NCI-H2227 (cell line): ENCODE results near the gene A3GALT2.

Source experiments
- DNase-seq: peaks from one replicate; lab custom pipeline; 2025; ENCODE audit not compliant: unreplicated experiment; lab: John Stamatoyannopoulos, UW

The A3GALT2 gene

DNA sequence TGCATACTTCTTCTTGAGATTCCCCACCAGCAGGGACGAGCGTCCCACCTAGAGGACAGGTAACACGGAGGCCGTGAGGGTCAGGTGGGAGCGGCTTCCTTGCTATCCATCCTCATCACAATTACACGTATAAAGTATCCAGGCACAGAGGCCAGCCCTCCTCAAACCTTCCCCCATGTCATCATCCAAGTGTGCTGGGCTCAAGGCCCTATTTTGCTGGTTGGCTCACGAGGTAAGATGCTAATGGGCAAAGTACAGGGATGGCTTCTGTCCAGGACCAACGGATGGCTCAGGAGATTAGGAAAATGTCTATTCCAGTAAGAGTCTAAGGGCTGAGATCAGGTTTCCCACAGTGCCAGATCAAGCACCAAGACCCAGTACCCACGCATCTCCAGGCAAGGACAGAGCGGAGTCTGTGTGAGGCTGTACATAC lies 11.5 kb upstream of the A3GALT2 start:
- DNase-seq = no peak

DNA sequence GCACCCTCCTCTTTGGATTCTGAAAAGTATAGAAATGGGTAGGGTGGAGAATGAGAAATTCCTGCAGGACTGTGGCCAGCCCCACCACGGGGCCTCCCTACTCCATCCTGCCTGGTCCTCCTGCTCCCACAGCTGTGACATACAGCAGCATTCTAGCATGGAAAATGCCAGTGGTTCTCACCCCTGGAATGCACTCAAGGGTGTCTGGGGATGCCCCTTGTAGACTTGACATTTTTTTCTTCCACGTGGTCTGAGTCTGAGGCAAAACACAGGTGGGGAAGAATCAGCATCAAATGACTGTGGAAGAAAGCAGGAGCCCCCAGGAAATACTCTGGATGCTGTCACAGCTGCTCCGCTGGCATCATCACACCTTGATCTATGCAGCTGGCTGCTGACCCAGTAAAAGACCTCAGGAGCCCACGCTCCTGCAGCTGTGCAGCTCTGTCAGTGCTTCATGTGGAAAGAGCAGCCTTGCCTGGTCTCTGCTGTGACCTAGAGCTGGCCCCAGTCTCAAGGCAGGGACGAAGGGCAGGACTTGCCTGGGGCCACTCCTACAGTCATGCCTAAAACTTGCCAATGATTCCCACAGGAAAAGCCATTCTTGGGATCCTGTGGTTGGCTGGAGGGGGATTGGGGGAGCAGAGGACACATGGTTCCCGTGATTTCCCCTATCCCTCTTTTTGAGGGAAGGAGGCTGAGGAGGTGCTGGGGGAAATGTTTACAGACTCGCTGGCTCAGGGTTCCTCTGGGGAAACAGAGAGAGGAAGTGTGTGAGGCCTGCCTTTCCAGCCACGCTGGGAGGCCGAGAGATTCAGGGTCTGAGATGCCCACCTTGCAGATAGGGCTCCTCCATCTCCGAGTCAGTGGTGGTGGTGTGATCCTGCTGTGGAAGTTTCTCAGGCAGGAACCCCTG lies 10.8 kb upstream of the A3GALT2 start:
- DNase-seq = no peak

DNA sequence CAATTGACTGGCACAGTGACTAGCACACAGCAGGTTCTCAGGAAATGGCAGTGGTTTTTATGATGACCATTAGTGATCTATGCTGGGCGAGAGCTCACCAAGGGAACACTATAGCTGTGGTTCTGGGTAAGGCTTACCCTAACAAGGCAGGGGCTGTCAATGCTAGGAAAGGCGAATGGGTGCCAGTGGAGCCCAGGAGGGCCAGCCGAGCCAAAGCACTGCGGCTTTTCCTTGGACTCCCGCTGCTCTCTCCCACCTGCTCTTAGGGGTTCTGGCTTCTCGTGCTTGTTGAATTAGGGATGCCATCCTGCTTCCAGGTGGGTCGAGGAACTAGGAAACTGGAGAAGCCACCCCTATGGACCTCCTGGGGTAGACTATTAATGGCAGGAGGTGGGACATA lies 10.0 kb upstream of the A3GALT2 start:
- no peak for DNase-seq

DNA sequence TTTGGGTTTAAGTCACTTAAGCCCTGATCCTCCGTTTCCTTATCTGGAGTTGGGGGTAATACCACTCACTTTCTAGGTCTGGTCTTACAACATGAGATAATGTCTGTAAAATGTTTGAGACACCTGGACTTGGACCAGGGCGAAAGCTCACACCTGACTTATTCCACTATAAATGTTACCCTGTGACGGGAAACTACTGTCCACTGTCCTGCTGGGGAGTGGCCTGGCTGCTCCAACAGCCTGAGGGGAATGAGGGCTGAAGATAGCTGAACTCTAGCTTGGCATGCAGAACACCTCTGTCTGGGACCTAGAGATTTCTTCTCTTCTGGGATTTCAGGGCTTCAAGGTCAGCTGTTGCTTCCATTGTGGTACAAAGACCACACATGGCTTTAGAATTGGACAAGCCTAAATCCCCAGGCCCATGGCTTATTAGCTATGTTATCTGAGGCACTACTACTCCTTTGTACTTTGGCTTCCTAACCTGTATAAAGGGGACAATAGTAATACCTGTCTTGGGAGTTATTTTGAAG lies 9.5 kb upstream of the A3GALT2 start:
- no peak for DNase-seq

DNA sequence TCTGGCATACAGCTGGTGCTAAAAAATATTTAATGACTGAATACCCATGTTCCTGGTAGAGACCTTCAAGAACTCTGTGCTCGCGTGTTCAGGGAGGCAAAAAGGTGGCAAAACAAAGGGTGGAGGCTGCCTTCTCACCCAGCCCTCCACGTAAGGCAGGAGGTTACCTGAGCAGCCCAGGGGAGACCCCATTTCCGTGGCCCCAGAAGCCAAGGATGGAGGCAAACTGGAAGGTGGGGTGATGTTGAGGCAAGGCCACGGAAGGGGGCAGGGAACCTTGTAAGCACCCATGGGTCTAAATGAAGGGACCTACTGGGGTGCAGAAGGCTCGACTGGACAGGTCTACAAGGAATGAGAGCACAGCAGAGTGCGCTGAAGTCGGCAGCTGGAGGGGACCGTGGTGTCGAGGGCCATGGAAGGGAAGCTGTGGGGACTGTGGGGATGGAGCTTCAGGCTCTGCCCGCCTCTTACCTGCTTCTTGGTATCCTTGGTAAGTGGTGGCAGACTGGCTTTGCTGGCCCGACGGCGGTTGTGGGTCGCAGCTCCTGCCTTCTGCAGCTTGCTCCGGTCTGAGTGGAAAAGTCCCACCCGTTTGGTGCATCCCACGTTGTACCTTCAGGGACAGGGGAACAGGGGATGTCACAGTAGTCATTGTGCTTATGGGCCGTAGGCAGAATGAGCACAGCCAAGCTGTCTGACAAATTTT lies 8.9 kb upstream of the A3GALT2 start:
- no peak for DNase-seq

DNA sequence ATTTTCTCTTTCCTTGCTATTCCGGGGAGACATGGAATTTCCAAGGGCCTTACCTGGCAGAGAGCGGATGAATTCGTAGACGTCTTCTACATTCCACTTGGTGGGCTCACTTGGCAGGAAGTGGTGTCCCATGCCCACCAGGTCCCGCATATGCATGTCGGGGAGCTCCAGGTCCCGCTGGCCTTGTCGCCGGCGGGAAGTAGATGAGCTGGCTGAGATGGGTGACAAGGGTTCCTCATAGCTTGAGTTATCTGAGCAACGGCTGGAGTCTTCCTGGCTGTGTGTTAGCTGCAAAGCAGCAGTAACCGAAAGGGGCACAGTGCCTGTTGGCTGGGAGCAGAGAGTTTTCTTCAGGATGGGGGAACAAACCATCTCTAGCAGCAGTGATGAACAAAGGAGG lies 7.9 kb upstream of the A3GALT2 start:
- DNase-seq = no peak

DNA sequence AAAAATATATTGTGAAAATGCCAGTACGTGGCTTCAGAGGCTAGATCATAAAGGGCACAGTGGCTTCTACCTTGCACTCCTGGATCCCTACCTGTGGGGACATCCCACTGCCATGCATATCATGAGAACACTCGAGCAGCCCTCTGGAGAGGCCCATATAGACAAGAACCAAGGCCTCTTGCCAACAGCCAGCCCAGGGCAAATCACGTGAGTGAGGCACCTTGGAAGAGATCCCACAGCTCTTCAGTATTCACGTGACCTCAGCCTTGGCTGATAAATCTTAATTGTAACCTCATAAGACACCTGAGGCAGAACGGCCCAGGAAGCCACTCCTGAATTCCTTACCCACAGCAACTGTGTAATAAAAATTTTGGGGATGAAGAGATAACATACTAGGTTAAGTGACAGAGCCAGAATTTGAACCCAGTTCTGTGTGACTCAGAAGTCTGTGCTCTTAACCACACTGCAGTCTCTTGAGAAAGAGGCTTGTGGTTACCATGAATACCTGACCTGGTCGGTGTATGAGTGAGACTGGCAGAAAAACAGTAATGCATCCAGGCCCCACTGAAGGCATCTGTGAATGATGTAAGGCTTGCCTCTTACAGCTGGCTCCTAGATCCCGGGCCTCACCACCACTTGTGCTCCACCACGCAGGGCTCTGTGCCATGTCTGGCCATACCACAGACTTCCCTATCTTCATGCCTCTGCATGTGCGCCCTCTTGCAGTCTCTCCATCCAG lies 6.9 kb upstream of the A3GALT2 start:
- DNase-seq = no peak

DNA sequence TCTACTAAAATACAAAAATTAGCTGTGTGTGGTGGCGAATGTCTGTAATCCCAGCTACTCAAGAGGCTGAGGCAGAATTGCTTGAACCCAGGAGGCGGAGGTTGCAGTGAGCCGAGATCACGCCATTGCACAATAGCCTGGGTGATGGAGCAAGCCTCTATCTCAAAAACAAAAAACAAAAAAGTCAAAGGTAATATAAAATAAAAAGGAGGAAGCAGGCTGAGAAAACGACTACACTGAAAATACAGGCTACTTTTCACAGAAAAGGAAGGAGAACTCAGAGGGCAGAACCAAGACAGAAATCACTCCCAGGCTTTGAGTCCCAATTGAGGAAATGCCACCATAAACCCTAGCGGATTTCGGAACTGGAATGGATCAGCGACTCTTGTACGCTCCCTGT lies 5.9 kb upstream of the A3GALT2 start:
- DNase-seq = no peak

DNA sequence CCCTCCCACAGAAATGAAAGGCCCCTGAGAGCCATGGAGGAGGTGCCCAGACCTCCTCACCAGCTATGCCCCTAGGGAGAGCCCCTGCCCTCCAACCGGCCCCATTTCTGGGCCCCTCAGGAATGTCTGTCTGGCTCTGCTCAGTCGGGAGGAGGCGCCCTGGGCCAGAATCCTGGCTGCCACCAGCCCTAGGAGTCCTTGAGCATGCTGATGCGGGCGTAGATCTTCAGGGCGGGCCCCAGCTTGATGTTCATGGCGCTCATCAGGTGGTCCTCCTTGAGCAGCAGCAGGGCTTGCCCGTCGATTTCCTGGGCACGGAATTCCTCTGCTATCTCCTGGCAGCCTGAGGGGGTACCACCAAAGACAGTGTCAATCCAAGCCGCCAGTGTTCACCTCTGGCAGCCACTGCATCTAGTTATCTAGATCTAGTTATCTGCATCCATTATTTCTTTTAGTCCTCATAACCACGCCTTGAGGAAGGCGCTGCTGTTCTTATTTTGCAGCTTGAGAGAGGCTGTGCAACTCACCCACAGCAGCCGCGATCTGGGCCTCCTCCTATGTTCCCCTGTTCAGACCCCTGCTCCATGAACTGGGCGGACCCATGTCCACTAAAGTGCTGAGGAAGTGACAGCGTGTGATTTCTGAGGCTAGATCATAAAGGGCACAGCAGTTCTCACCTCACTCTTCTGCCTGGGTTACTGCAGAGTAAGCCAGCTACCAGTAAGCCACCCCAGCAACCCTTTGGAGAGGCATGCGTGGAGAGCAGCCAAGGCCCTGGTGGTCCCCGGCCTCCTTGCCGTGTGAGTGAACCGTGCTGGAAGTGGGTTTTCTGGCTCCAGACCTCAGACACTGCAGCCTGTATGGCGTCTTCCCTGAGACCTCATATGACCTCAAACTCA lies 4.0 kb upstream of the A3GALT2 start:
- DNase-seq = no peak

DNA sequence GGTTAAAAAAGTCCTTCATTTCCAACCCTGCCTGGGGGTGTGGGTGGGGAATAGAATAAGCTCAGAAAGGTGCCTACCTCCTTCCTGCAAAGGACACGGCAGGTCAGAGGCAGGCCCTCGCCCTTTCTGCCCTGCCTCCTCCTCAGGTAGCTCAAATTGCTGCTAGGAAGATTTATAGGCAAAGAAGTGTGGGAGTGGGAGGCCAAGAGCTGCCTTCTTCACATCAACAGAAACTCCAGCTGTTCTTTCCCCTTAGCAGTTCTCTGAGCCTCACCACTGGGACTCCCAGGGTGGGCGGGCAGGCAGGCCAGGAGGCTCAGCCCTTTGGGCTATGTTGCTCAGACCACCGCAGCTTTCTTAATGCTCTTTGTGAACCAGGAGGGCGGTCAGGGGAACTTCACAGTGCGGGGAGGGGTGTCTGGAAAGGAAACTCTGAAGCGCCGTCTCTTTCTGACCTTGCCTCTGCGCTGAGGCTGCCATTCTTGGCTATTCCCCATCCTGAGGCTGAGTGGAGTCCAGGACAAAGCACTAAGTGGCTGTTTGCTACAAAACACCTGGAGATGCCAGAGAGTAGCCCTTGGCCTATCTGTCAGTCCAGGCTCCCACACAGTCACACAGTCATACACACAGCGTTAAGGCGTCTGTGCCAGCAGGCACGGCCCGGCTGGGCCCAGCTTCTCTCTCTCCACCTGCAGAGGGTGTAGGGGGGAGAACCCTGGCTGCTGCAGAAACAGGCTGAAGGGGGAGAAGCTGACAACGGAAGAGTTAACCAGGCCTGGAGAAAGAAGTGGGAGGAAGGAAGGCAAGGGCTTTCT lies 3.0 kb upstream of the A3GALT2 start:
- DNase-seq = no peak

DNA sequence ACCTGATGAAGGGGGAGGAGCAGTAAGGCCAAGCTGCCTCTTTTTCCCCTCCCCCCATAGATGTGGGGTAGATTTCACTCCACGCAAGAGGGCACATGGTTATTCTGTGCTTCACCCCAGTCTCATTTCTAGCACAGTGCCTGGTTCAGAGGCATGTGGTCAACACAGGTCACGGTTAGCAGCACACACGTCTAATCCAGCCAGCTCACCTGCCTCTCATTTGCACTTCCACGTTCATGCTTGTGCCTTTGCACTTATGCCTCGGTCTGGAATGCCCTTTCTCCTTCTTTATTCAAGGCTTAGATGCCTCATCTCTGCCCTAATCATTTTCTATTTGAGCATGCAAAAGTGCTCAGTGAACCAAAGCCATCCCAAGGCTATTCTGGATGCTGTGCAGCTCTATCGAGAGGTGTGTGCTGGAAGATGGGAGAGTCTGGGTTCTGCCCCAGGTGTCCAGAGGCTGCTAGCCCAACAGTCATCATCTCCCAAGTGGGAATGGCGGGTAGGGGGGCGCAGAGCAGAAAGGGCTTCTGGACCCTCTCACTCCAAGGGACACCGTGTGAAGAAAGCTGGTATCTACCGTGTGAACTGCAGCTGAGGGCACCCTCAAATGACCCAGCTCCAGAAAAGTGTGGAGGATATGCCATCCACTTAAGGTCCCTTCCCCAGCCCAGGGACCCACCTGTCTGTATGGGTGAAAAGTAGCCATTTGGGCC lies 2.1 kb upstream of the A3GALT2 start:
- no peak for DNase-seq

DNA sequence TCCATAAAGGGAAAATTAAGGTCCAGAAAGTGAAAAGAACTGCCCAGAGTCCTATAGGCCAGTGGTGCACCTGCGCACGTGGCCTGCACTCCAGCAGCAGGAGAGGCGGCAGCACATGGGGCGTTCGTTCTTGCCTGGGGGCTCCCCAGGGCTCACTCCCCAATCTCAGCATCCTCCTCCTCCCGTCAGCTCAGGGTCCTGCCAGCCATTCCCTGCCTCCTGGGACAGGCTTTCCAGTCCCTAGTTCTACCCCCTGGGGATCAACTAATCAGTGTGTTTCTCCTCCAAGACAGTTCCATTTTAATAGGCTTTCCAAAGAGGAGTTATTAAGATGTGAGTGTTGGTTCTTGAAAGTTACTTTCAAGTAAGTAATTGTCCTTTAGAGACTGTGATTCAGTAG lies 1.2 kb upstream of the A3GALT2 start:
- DNase-seq = no peak

DNA sequence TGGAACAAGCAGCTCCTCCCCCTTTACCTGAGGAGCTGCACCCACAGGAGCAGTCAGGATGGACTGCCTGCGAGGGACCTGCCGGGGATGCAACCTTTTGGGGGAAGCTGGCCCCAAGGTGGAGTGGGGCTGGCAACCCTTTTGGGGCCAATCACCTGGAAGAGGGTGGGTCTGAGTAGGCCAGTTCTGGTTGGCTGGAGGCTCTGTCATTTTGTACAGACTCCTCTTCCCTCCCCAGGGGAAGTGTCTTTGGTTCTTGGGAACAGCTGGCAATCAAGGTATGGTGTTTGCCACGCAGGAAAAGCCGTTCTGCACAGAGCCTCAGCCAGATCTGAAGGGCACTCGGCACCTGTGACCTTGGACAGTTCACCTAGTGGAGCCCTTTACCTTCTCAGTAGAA lies 280 bp upstream of the A3GALT2 start:
- no peak for DNase-seq

DNA sequence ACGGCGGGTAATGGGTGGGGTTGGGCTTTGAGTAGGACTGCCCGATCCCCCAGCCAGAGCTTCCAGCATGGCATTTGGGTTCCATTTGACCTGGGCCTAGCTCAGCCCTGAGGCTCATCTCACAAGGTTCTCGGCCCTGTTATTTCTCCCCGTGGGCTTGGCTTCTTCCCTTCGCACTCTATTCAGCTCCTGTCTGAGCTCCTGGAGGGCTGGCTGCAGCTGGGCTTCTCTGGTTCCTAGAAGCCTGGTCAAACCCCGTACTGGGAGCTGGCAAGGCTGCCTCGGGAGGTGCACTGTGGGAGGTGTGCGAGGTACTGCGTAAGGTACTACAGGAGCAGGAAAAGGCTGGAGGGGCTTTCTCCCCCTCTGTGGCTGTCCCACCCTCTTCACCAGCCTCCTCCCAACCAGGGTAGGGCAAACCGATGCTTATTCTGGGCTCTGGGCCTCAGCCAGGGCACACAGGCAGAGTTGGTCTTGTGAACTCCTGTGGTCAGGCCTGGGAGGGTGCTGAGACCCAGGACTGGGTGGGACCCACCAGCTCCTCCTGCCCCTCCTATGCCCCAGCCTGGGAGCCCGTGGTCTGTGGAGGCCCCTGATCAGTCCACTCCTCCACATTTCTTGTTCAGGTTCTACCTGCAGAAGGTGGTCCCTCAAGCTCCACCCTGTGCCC lies 814 bp downstream of the A3GALT2 start:
- DNase-seq = no peak

DNA sequence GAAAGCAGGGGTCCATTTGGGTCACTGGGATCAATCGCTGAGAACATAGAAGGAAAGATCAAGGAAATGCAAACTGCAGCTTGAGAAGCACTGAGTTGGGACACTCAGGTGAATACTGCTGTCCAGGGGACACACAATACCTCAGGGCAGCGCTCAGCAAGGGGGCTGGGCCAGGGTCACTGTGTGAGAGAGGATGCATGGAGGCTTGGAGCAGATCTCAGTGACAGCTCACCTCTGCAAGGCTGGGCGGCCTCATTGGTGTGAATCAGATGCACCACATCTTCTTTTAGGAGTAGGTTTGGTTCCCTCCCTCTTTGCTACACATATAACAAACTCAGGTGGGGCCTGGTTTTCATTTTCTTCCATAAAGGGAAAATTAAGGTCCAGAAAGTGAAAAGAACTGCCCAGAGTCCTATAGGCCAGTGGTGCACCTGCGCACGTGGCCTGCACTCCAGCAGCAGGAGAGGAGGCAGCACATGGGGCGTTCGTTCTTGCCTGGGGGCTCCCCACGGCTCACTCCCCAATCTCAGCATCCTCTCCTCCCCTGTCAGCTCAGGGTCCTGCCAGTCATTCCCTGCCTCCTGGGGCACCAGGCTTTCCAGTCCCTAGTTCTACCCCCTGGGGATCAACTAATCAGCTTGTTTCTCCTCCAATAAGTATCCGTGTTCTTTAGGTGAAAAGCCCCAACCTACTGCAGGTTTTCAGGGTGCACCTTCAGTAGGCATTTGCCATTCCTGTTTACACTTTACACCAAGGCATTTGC lies 1.5 kb downstream of the A3GALT2 start:
- DNase-seq = no peak

DNA sequence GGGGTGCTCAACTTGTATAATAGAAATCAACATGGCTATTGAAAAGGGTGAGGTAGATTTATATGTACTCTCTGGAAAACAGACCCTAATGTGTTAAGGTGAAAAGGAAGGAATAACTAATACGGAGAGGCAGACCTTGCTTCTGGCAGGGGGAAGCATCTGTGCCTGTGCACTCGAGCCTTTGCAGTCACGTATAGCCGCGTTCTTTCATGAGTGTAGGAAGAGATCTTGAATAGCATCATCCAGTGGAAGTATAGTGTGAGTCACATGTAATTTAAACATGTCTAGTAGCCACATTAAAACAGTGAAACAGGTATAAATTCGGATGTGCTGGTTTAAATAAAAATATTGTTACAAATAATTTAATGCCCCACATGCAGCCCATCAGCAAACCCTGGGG lies 3.0 kb downstream of the A3GALT2 start:
- no peak for DNase-seq

DNA sequence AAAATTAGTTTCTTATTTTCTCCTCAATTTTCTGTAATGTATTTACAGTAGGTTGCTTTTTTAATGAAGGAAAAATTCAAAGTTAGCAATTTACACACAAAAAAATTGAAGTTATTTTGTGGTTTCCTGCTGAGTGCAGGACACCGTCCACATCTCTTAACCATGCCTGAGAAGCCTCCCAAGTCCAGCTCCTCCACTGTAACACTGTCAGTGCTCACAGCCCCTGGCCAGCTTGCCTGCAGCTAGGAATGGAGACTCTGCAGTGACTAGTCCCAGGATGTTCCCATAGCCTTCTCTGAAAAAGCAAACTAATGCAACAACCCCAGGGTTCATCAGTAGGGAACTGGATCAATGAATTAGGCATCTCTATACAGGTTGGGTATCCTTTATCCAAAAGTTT lies 3.5 kb downstream of the A3GALT2 start:
- DNase-seq = no peak

DNA sequence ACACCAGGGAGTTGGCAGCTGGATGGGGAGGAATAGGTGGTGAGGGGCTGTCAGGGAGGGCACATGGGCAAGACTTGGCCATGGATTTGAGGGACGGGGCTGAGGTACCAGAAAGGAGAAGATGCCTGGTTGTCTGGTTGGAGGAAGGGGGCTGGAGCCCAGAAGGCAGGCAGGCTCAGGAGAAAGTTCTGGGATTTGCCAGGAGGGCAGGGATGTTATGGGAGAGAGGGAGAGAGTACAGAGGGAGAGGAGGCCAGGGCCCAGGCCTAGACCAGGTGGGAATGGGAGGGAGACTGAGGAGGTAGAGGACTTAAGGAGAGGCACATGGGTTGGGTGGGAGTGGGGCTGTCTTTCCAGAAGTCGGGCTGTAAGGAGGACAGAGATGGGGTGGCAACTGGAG lies 4.3 kb downstream of the A3GALT2 start:
- no peak for DNase-seq
